ENCODE results near the gene CCDC40. TPM values are rescaled to one million over a fixed set of nuclear protein-coding genes. Genes with fewer than 3 reads are reported as not detected.

CCDC40 gene
- total RNA-seq, 1 experiment from 2014 or later: 14.2 TPM

- POLR2A ChIA-PET (ENCODE audit: unreplicated experiment): interaction anchor here (0.6 kb wide), 1 partner anchor 187 kb away, joined by 12 read pairs; no protein-coding TSS in a partner anchor
- Histone ChIP-seq H3K9me2 (ENCODE audit: insufficient read depth) (no peaks in the 10 kb centered on the region), H3K27ac (no peak overlapping the region), H3K79me2 (ENCODE audit: low read depth) (no peaks in the 10 kb centered on the region), H3K4me3 (no peak overlapping the region), H3F3A (ENCODE audit: insufficient read depth, low read depth) (no peaks in the 10 kb centered on the region), H3K4me2 (no peak overlapping the region), H2AFZ (no peak overlapping the region), H3K27me3 (ENCODE audit: insufficient read depth, low read depth) (no peaks in the 10 kb centered on the region), H3K4me1 (replicated peaks; ENCODE audit: insufficient read depth) (no peaks in the 10 kb centered on the region), H4K20me1 (ENCODE audit: insufficient read depth) (no peaks in the 10 kb centered on the region), H3K9me3 (ENCODE audit: insufficient read depth, low read depth) (no peaks in the 10 kb centered on the region), H3K36me3 (ENCODE audit: low read depth) (no peaks in the 10 kb centered on the region)
- CTCF ChIA-PET: interaction anchor here (0.6 kb wide), 1 partner anchor 386 kb away, joined by 3 read pairs; no protein-coding TSS in a partner anchor
- intact Hi-C loops (cut with micrococcal nuclease; ENCODE audit: unreplicated experiment): no loop called here
- peak in 1 of 2 experiments; percentile 40 for DNase-seq
- TF ChIP-seq EZH2 (IDR thresholded peaks at IDR 0.05; ENCODE audit: low read depth): no peak
- no peak for TF ChIP-seq CTCF (conservative IDR thresholded peaks at IDR 0.05)
- no TSS peak for BruUV-seq (replicated peaks)
Observed at GRCh38 chr17:80068301-80069222, 32.1 kb downstream of the CCDC40 start.

- no peak overlapping the region for H3K4me2 ChIP-seq
- H3K36me3 ChIP-seq (ENCODE audit: low read depth): no peaks in the 10 kb centered on the region
- no TSS peak for BruUV-seq (replicated peaks)
- no peak for TF ChIP-seq EZH2 (IDR thresholded peaks at IDR 0.05; ENCODE audit: low read depth)
- TF ChIP-seq CTCF (conservative IDR thresholded peaks at IDR 0.05): no peak
- H3K79me2 ChIP-seq (ENCODE audit: low read depth): no peaks in the 10 kb centered on the region
- no peak for DNase-seq
- no peaks in the 10 kb centered on the region for H3K9me2 ChIP-seq (ENCODE audit: insufficient read depth)
- H2AFZ ChIP-seq: no peak overlapping the region
- intact Hi-C loops (cut with micrococcal nuclease; ENCODE audit: unreplicated experiment): no loop called here
- H3K9me3 ChIP-seq (ENCODE audit: insufficient read depth, low read depth): no peaks in the 10 kb centered on the region
- H3K27ac ChIP-seq: no peak overlapping the region
- no peaks in the 10 kb centered on the region for H3F3A ChIP-seq (ENCODE audit: insufficient read depth, low read depth)
- POLR2A ChIA-PET (ENCODE audit: unreplicated experiment): no interaction called here
- H3K4me3 ChIP-seq: no peak overlapping the region
- no peaks in the 10 kb centered on the region for H3K27me3 ChIP-seq (ENCODE audit: insufficient read depth, low read depth)
- CTCF ChIA-PET: no interaction called here
- no peaks in the 10 kb centered on the region for H4K20me1 ChIP-seq (ENCODE audit: insufficient read depth)
- H3K4me1 ChIP-seq (replicated peaks; ENCODE audit: insufficient read depth): no peaks in the 10 kb centered on the region
Observed at GRCh38 chr17:80070375-80071115, 34.1 kb downstream of the CCDC40 start.

- H3K79me2 ChIP-seq (ENCODE audit: low read depth): no peaks in the 10 kb centered on the region
- no peaks in the 10 kb centered on the region for H3K36me3 ChIP-seq (ENCODE audit: low read depth)
- no TSS peak for BruUV-seq (replicated peaks)
- H3K4me2 ChIP-seq: no peak overlapping the region
- H2AFZ ChIP-seq: no peak overlapping the region
- no peaks in the 10 kb centered on the region for H3K9me3 ChIP-seq (ENCODE audit: insufficient read depth, low read depth)
- ChIA-PET CTCF (no interaction called here), POLR2A (ENCODE audit: unreplicated experiment) (no interaction called here)
- H4K20me1 ChIP-seq (ENCODE audit: insufficient read depth): no peaks in the 10 kb centered on the region
- intact Hi-C loops (cut with micrococcal nuclease; ENCODE audit: unreplicated experiment): no loop called here
- TF ChIP-seq CTCF (conservative IDR thresholded peaks at IDR 0.05) (no peak), EZH2 (IDR thresholded peaks at IDR 0.05; ENCODE audit: low read depth) (no peak)
- H3K4me1 ChIP-seq (replicated peaks; ENCODE audit: insufficient read depth): no peaks in the 10 kb centered on the region
- H3K4me3 ChIP-seq: no peak overlapping the region
- no peaks in the 10 kb centered on the region for H3K9me2 ChIP-seq (ENCODE audit: insufficient read depth)
- no peaks in the 10 kb centered on the region for H3K27me3 ChIP-seq (ENCODE audit: insufficient read depth, low read depth)
- no peak for DNase-seq
- no peaks in the 10 kb centered on the region for H3F3A ChIP-seq (ENCODE audit: insufficient read depth, low read depth)
- no peak overlapping the region for H3K27ac ChIP-seq
Observed at GRCh38 chr17:80071116-80071841, 34.8 kb downstream of the CCDC40 start.
